HCT116 (cell line): ENCODE measurements around the gene EXOC6B. TPM values are rescaled to one million over a fixed set of nuclear protein-coding genes. Genes with fewer than 3 reads are reported as not detected.

ENCODE experiments used
- ATAC-seq: fragments of 200-7000 bp; cut with Tn5 transposase; 2 replicates; pipeline ENCODE4 v1.9.1; 2020; ENCODE audit warnings: mild to moderate bottlenecking, moderate library complexity
- BruUV-seq: library from RNA; stranded (reverse); fragments of 400-500 nt; replicated peaks from 2 replicates; lab custom pipeline; 2021; lab: Mats Ljungman, UMichigan
- CTCF ChIA-PET: fragments of 300-600 bp; sonication (Branson Sonifier 250); formaldehyde crosslinking; loops from one replicate; lab custom pipeline; 2021; ENCODE audit warnings: antibody characterized with exemption; lab: Charles Lee
- POLR2A ChIA-PET: fragments of 300-600, 350-600 bp; sonication (Branson Sonifier 250); formaldehyde crosslinking; loops from one replicate; lab custom pipeline; 2021; ENCODE audit warnings: antibody characterized with exemption; lab: Charles Lee
- RAD21 ChIA-PET, 2 experiments: fragments of 300-600 bp; sonication (Branson Sonifier 250); formaldehyde crosslinking; loops; one replicate each; lab custom pipeline; 2023; ENCODE audit warnings: low total read pairs in 2 of 2; ENCODE audit not compliant: uncharacterized antibody in 2 of 2, unreplicated experiment in 2 of 2, low non-redundant PET in 1 of 2; lab: Charles Lee
- DNase-seq: peaks from one replicate; pipeline ENCODE4 v3.0.0-alpha.2; 2010; ENCODE audit warnings: low read depth, low spot score
- H2AFZ ChIP-seq: fragments of 200-600 bp; shearing (Covaris generic), sonication (generic); 2 replicates; pipeline ENCODE4 v1.6.1; 2017; ENCODE audit warnings: low read depth, mixed run types, mixed read lengths, antibody characterized with exemption, low read length; ENCODE audit not compliant: poor library complexity, severe bottlenecking
- H3K27ac ChIP-seq: 2 replicates; pipeline ENCODE4 v1.5.1; 2012; ENCODE audit warnings: low read depth, low read length
- H3K27me3 ChIP-seq: fragments of 200-600 bp; sonication (generic); 2 replicates; pipeline ENCODE4 v1.6.1; 2016; ENCODE audit warnings: mixed run types, low read length, mixed read lengths; ENCODE audit not compliant: insufficient read depth
- H3K36me3 ChIP-seq, 2 experiments: fragments of 200-500 bp in 1 of 2; fragments of 200-600 bp in 1 of 2; sonication (Bioruptor generic) in 1 of 2; sonication (generic) in 1 of 2; 2 replicates each; pipeline versions ENCODE4 v1.5.1 to v1.6.1; 2014 to 2016; ENCODE audit warnings: low read length in 2 of 2, inconsistent platforms in 1 of 2, mixed read lengths in 1 of 2, mixed run types in 1 of 2; ENCODE audit not compliant: insufficient read depth in 2 of 2, control insufficient read depth in 1 of 2
- H3K4me1 ChIP-seq, 2 experiments: fragments of 200-600 bp in 1 of 2; sonication (generic) in 1 of 2; 2 replicates each; pipeline versions ENCODE4 v1.5.1 to v1.6.1; 2012 to 2017; ENCODE audit warnings: low read length in 2 of 2, inconsistent platforms in 1 of 2, mild to moderate bottlenecking in 1 of 2, mixed read lengths in 1 of 2, mixed run types in 1 of 2, moderate library complexity in 1 of 2; ENCODE audit not compliant: insufficient read depth in 2 of 2, control insufficient read depth in 1 of 2
- H3K4me2 ChIP-seq: fragments of 200-600 bp; sonication (generic); 2 replicates; pipeline ENCODE4 v1.6.1; 2017; ENCODE audit warnings: mixed run types, low read length, mixed read lengths
- H3K4me3 ChIP-seq, 2 experiments: fragments of 200-600 bp in 1 of 2; sonication (generic) in 1 of 2; replicated peaks in 1 of 2; 2 replicates each; pipeline ENCODE4 v1.5.1; 2011 to 2016; ENCODE audit warnings: low read length in 2 of 2, control low read depth in 1 of 2, low read depth in 1 of 2, mild to moderate bottlenecking in 1 of 2, mixed read lengths in 1 of 2, mixed run types in 1 of 2
- H3K79me2 ChIP-seq: fragments of 200-600 bp; sonication (generic); 2 replicates; pipeline ENCODE4 v1.6.1; 2017; ENCODE audit warnings: mild to moderate bottlenecking, mixed run types, low read length, moderate library complexity, mixed read lengths; ENCODE audit not compliant: insufficient read depth
- H3K9ac ChIP-seq: fragments of 200-600 bp; sonication (generic); 2 replicates; pipeline ENCODE4 v1.6.1; 2016; ENCODE audit warnings: low read length, mixed read lengths
- H3K9me2 ChIP-seq: fragments of 200-600 bp; sonication (generic), shearing (Covaris generic); 2 replicates; pipeline ENCODE4 v1.6.1; 2017; ENCODE audit warnings: mixed run types, mild to moderate bottlenecking, moderate library complexity; ENCODE audit not compliant: insufficient read depth
- H3K9me3 ChIP-seq, 2 experiments: fragments of 200-500 bp in 1 of 2; fragments of 200-600 bp in 1 of 2; sonication (Bioruptor generic) in 1 of 2; sonication (generic) in 1 of 2; 2 replicates each; pipeline ENCODE4 v1.6.1; 2014 to 2017; ENCODE audit warnings: low read length in 2 of 2, mixed read lengths in 2 of 2, inconsistent platforms in 1 of 2, low read depth in 1 of 2, mild to moderate bottlenecking in 1 of 2, mixed run types in 1 of 2, moderate library complexity in 1 of 2; ENCODE audit not compliant: control insufficient read depth in 1 of 2, insufficient read depth in 1 of 2
- H4K20me1 ChIP-seq: fragments of 200-600 bp; sonication (generic), shearing (Covaris generic); 2 replicates; pipeline ENCODE4 v1.6.1; 2017; ENCODE audit warnings: mixed run types, mild to moderate bottlenecking, moderate library complexity; ENCODE audit not compliant: insufficient read depth
- ATF3 ChIP-seq: IDR thresholded peaks from 2 replicates; pipeline ENCODE4 v1.6.1; 2012
- CBX3 ChIP-seq: IDR thresholded peaks from 2 replicates; pipeline ENCODE4 v1.6.1; 2012; ENCODE audit warnings: low read depth
- CEBPB ChIP-seq: IDR thresholded peaks from 2 replicates; pipeline ENCODE4 v1.6.1; 2012; ENCODE audit warnings: low read depth
- ELF1 ChIP-seq: IDR thresholded peaks from 2 replicates; pipeline ENCODE4 v1.6.1; 2012; ENCODE audit warnings: low read depth, borderline replicate concordance
- EZH2 ChIP-seq: fragments of 200-600 bp; sonication (generic); IDR thresholded peaks from 2 replicates; pipeline ENCODE4 v1.6.1; 2017; ENCODE audit warnings: antibody characterized with exemption, mixed run types
- FOSL1 ChIP-seq: IDR thresholded peaks from 2 replicates; pipeline ENCODE4 v1.6.1; 2012; ENCODE audit warnings: low read depth
- JUND ChIP-seq: IDR thresholded peaks from 2 replicates; pipeline ENCODE4 v1.6.1; 2012
- MAX ChIP-seq: IDR thresholded peaks from 2 replicates; pipeline ENCODE4 v1.6.1; 2012
- POLR2AphosphoS5 ChIP-seq: IDR thresholded peaks from 2 replicates; pipeline ENCODE4 v1.6.1; 2011; ENCODE audit warnings: mild to moderate bottlenecking, low read depth, low read length, moderate library complexity
- REST ChIP-seq: IDR thresholded peaks from 2 replicates; pipeline ENCODE4 v1.6.1; 2012; ENCODE audit warnings: low read depth
- SP1 ChIP-seq: IDR thresholded peaks from 2 replicates; pipeline ENCODE4 v1.6.1; 2012; ENCODE audit warnings: low read depth
- SRF ChIP-seq: IDR thresholded peaks from 2 replicates; pipeline ENCODE4 v1.6.1; 2012; ENCODE audit warnings: low read depth
- ZBTB33 ChIP-seq: IDR thresholded peaks from 2 replicates; pipeline ENCODE4 v1.6.1; 2011; ENCODE audit warnings: mild to moderate bottlenecking, low read length, moderate library complexity; ENCODE audit not compliant: insufficient replicate concordance; ENCODE audit errors: extremely low read depth
- ZFX ChIP-seq: fragments of 450-650 bp; IDR thresholded peaks from 2 replicates; pipeline ENCODE4 v1.6.1; 2017
- ZNF274 ChIP-seq: fragments of 200-500 bp; sonication (Bioruptor generic); IDR thresholded peaks from 2 replicates; pipeline ENCODE4 v1.6.1; 2014; ENCODE audit warnings: mild to moderate bottlenecking, low read depth, low read length, inconsistent platforms
- intact Hi-C: fragments of 100-400 bp; cut with micrococcal nuclease; formaldehyde crosslinking; loops from 2 replicates; pipeline ENCODE4 v1.10.0; 2022
- total RNA-seq: library from RNA; stranded (reverse); gene quantifications from one replicate; pipeline ENCODE4 v1.2.1, GENCODE V29; 2021; ENCODE audit not compliant: unreplicated experiment
- TF ChIP-seq, protein P1 (sequence below), 3 experiments: fragments of 200-600 bp in 1 of 3; sonication (generic) in 1 of 3; IDR thresholded peaks in 2 of 3; conservative IDR thresholded peaks in 1 of 3; 2 replicates each; pipeline ENCODE4 v1.5.1; 2012 to 2017; ENCODE audit warnings: low read depth in 2 of 3, low read length in 2 of 3, antibody characterized with exemption in 1 of 3, borderline replicate concordance in 1 of 3, control low read depth in 1 of 3, mild to moderate bottlenecking in 1 of 3, mixed read lengths in 1 of 3, mixed run types in 1 of 3, moderate library complexity in 1 of 3; ENCODE audit not compliant: insufficient read depth in 1 of 3

Gene EXOC6B
- total RNA-seq, 1 experiment from 2014 or later, result 25.4 TPM

GRCh38 chr2:72849138-72849462, 23.3 kb upstream of the EXOC6B start:
- no peaks in the 10 kb centered on the region for H3K9me2 ChIP-seq
- no peaks in the 10 kb centered on the region for H4K20me1 ChIP-seq
- H3K27me3 ChIP-seq, result no peaks in the 10 kb centered on the region; the same call in 1 of the 2 replicates
- no peaks in the 10 kb centered on the region for H3K9me3 ChIP-seq
- H3K36me3 ChIP-seq, result no peaks in the 10 kb centered on the region
- ATAC-seq, result no peak
- CTCF ChIA-PET, result no interaction called here
- no peak overlapping the region for H3K4me2 ChIP-seq
- intact Hi-C loops, result no loop called here
- no peak for TF ChIP-seq ZFX
- no peak for TF ChIP-seq ZBTB33
- TF ChIP-seq ZNF274, result no peak
- no peak for TF ChIP-seq MAX
- TF ChIP-seq, protein P1, sequence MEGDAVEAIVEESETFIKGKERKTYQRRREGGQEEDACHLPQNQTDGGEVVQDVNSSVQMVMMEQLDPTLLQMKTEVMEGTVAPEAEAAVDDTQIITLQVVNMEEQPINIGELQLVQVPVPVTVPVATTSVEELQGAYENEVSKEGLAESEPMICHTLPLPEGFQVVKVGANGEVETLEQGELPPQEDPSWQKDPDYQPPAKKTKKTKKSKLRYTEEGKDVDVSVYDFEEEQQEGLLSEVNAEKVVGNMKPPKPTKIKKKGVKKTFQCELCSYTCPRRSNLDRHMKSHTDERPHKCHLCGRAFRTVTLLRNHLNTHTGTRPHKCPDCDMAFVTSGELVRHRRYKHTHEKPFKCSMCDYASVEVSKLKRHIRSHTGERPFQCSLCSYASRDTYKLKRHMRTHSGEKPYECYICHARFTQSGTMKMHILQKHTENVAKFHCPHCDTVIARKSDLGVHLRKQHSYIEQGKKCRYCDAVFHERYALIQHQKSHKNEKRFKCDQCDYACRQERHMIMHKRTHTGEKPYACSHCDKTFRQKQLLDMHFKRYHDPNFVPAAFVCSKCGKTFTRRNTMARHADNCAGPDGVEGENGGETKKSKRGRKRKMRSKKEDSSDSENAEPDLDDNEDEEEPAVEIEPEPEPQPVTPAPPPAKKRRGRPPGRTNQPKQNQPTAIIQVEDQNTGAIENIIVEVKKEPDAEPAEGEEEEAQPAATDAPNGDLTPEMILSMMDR (IDR thresholded peaks at IDR 0.05 in 2 of 3, conservative IDR thresholded peaks at IDR 0.05 in 1 of 3; ENCODE audit: borderline replicate concordance in 1 of 3, insufficient read depth in 1 of 3, low read depth in 2 of 3, low read length in 2 of 3), result no peak
- no peak for TF ChIP-seq REST
- no peak for TF ChIP-seq ELF1
- no peak for TF ChIP-seq CBX3
- TF ChIP-seq EZH2, result no peak
- TF ChIP-seq ATF3, result no peak
- TF ChIP-seq SRF, result no peak
- TF ChIP-seq POLR2AphosphoS5, result no peak
- TF ChIP-seq CEBPB, result no peak
- no peak for TF ChIP-seq SP1
- TF ChIP-seq FOSL1, result no peak
- no peak for TF ChIP-seq JUND
- TF ChIP-seq, all 23 proteins: peak for 0
- Histone ChIP-seq H3K27ac (no peak overlapping the region), H2AFZ (no peak overlapping the region), H3K4me3 (no peak overlapping the region), H3K79me2 (no peaks in the 10 kb centered on the region), H3K4me1 (no peaks in the 10 kb centered on the region), H3K9ac (no peak overlapping the region)
- BruUV-seq, result no TSS peak
- ChIA-PET POLR2A (no interaction called here), RAD21 (no interaction called here)
- DNase-seq, result no peak
